Right lung (tissue), 5 donors: ENCODE measurements around the gene METTL13. TPM values are rescaled to one million over a fixed set of nuclear protein-coding genes. Genes with fewer than 3 reads are reported as not detected.
A peak's percentile ranks its signal among the peaks of the same experiment; 100 is the strongest.
"Not testable (repeated sequence)": the region's sequence is repeated elsewhere in the genome, so short reads cannot be mapped to it uniquely, and the experiment has no call there.

Source experiments
- DNase-seq, 2 donors: peaks; one replicate each; pipeline ENCODE4 v3.0.0-alpha.2; 2013
- polyA plus RNA-seq, 5 donors: library from polyadenylated mRNA; unstranded; fragments of 120-200 nt; gene quantifications; one replicate each; pipeline versions ENCODE4 v1.2.1 to v1.2.3, GENCODE V29; 2013; ENCODE audit warnings: inconsistent platforms in 1 of 5, low replicate concordance in 1 of 5; ENCODE audit not compliant: insufficient read length in 5 of 5, insufficient read depth in 1 of 5

Gene METTL13
- polyA plus RNA-seq, 5 donors, result 32.8 to 37.4 (median 36.8) TPM

- no peak for DNase-seq
These were observed 23.4 kb upstream of the METTL13 start for GRCh38 chr1:171758011-171758410.

GRCh38 chr1:171762143-171762563, 19.3 kb upstream of the METTL13 start:
- no peak for DNase-seq

DNA sequence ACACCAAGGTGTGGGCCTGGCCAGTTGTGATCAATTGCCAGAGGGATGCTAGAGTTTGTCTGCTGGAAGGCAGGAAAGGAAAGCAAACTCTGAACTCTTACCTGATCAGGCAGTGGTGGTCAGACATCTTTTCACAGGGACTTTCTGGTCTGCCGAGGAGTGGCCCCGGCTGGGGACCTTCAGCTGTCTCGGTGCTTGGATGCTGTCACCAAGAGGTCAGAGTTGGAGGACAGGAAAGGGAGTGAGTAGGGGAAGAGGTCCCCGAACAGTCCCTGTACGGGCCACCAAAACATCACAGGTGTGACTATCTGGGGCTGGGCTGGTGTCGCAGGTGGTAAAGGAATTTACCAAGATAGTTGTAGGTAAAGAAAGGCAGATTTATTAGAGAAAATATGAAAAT, 17.7 kb upstream of the METTL13 start:
- no peak for DNase-seq

GRCh38 chr1:171769171-171769570, 12.3 kb upstream of the METTL13 start:
- no peak for DNase-seq

DNA sequence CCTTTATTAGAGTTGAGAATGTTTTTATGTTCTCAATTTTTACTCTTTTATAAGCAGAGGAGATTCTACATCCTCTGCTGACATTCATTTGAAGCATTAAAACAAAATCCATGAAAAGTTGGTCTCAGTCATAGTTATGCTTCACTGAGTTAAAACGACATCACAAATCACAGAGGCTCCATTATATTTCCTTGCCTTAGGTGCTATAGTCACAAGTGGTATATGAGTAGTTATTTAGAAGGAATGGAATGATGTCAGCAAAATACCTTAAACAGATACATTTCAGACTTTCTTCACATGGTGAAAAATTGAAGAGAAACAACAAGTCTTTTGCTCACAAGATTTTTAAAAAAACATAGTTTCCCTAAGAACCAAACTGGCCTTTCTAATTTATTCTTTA, 11.7 kb upstream of the METTL13 start:
- DNase-seq, result no peak

DNA sequence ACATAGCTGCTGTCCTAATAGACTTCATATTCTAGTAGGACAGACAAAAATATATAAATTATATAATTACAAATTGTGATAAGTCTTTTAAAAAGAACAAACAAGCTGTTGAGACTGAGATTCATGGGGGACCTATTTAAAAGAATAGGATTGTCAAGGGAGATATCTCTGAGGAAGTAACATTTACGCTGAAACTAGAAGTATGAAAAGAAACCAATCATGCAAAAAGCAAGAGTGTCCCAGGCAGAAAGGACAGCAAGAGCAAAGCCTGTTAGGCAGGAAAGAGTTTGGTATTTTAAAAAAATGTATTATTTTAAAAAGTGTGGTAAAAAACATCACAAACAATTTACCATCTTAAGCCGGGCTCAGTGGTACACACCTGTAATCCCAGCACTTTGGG, 9.1 kb upstream of the METTL13 start:
- DNase-seq, result no peak

DNA sequence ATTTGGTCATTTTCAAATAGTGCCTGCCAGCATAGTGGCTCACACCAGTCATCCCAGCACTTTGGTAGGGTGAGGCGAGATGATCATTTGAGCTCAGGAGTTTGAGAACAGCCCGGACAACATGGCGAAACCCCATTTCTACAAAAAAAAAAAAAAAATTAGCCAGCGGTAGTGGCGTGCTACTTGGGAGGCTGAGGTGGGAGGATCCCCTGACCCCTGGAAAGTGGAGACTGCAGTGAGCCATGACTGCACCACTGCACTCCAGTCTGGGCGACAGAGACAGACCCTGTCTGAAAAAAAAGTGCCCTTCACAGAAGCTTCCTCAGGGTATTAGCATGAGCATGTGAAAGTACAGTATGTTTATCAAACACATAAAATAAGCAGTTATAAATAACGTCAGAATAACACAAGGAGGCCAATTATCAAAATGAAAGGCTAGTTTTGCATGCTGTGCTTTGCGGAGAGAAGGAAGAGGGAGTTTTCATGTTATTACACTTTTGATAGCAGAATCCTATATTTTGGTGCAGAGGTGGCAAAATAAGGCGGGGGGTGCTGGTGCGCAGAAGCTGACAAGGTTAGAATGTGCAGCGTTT, 781 bp upstream of the METTL13 start:
- no peak for DNase-seq

GRCh38 chr1:171783816-171784530, 2.5 kb downstream of the METTL13 start:
- no peak for DNase-seq

- no peak for DNase-seq
These were observed 3.3 kb downstream of the METTL13 start for GRCh38 chr1:171784784-171785183.

- DNase-seq, result no peak
These were observed 4.3 kb downstream of the METTL13 start for GRCh38 chr1:171785766-171786165.

DNA sequence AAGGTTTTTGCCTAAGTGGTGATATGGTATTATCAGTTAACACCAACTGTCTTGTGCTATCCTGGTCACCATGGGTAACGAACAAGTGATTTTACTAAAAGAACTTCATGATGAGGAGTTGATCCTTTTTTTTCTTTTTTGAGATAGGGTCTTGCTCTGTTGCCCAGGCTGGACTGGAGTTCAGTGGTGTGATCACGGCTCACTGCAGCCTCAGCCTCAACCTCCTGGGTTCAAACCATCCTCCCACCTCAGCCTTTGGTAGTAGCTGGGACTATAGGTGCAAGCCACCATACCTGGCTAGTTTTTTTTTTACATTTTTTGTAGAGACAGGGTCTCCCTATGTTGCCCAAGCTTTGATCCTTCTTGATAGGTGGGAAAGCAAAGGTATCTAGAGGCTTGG, 5.1 kb downstream of the METTL13 start:
- no peak for DNase-seq

- no peak for DNase-seq
These were observed 6.4 kb downstream of the METTL13 start for GRCh38 chr1:171787686-171788480.

- no peak for DNase-seq
These were observed 7.2 kb downstream of the METTL13 start for GRCh38 chr1:171788696-171789095.

DNA sequence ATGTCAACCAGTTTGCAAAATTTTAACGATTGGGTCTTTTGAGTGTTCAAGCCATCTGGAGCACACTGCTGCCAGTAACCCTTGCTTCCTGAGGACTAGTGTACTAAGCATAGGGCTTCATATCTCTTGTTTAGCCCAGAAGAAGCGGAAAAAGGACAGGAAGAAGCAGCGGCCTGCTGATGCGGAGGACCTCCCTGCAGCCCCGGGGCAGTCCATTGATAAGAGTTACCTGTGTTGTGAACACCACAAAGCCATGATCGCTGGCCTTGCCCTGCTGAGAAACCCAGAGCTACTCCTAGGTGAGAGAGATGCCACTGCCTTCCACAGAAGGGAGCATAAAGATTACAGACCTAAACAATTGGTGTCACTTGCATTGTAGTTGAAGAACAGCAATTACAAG, 8.9 kb downstream of the METTL13 start:
- DNase-seq, result no peak

DNA sequence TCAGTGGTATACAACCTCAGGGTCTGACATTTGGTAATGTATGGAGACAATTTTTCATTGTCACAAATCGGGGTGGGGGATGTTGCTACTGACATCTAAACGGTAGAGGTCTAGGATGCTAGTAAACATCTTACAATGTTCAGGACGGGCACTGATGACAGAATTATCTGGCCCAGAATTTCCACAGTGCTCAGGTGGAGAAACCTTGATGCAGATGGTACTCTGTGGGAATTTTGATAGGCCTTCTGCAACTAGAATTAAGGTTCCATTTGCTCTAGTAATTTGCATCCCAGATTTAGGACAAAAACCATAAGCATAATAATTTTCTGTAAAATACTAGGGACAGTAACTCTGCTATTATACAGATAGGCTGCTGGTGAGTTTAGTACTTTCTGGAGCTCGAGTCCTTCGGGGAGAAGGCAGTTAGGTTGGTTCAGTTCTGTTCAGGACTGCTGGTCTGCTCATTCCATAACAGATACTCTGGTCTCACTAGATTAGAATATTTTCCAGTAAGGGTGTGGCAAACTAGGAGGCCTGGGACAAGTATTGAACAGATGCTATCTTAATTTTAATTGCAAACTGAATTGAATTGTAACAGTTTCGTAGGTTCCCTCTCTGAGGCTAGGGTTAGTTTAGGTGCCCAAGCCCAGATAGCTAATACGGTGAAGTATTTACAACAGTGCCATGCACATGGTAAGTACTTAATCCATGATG, 11.4 kb downstream of the METTL13 start:
- DNase-seq, result no peak

DNA sequence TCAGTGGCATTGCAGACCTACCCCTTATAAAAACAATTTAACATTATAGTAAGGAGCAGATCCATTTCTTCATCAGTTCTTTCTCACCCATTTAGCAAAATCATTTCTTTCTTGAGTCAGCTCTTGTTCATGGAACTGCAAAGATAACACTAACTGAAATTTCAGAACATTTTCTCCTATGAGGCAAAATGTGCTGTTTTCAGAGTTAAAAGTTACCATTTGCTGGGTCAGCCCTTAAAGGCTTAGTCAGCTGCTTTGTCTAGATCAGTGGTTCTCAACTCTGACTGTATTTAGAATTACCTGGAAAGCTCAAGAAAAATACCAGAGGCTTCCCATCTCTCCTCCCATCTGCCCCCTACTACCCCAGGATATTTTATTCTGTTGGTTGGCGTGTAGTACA, 12.2 kb downstream of the METTL13 start:
- DNase-seq, result no peak

GRCh38 chr1:171794085-171794484, 12.6 kb downstream of the METTL13 start:
- no peak for DNase-seq

GRCh38 chr1:171796592-171796991, 15.1 kb downstream of the METTL13 start:
- DNase-seq, result no peak

DNA sequence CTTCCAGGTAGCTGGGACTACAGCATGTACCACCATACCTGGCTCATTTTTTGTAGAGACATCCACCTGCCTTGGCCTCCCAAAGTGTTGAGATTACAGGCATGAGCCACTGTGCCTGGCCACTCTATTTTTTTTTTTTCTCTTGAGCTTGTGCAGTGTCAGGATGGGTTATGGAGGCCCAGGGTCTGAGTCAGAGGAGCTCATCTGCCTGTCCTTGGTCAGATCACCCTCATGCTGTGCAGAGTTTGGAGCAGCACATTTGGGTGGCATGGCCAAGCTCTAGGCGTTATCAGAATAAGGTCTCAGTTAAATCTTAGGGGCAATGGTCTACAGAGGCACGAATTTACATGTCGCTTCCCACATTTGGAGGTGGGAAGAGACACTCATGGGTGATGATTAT, 16.9 kb downstream of the METTL13 start:
- no peak for DNase-seq

GRCh38 chr1:171798765-171799164, 17.3 kb downstream of the METTL13 start:
- DNase-seq, result peak; percentile 27 to 36

DNA sequence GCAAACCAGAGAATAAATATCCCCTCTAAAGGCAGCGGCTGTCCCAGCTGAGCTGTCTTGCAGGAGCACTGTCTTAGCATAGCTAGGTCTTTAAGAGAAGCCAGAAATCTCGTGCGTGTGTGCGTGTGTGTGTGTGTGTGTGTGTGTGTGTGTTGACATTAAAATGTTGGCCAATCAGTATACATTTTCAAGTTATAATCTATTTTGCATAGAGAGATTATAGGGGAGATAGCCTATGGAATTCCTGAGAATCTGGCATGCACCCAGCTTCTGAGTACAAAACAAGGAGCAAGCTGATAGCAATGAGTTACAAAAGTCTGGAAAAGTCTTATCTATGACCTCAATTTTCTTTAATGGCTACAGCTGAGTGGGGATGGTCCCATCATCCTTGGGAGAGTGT, 17.7 kb downstream of the METTL13 start:
- peak; percentile 38 to 49 for DNase-seq

DNA sequence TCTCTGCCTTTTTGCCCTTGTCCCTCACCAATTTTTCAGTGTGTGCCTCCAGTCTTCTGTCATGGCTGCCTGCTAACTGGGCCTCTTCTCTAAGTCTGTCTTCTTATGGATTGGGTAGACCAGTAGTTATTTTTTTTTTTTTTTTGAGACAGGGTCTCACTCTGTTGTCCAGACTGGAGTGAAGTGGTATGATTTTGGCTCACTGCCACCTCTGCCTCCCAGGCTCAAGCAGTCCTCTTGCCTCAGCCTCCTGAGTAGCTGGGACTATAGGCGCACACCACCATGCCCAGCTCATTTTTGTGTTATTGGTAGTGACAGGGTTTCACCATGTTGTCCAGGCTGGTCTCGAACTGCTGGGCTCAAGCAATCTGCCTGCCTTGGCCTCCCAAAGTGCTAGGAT, 18.2 kb downstream of the METTL13 start:
- DNase-seq, result not testable (repeated sequence)
